Measurements from ENCODE around the gene VCAN.

DNA sequence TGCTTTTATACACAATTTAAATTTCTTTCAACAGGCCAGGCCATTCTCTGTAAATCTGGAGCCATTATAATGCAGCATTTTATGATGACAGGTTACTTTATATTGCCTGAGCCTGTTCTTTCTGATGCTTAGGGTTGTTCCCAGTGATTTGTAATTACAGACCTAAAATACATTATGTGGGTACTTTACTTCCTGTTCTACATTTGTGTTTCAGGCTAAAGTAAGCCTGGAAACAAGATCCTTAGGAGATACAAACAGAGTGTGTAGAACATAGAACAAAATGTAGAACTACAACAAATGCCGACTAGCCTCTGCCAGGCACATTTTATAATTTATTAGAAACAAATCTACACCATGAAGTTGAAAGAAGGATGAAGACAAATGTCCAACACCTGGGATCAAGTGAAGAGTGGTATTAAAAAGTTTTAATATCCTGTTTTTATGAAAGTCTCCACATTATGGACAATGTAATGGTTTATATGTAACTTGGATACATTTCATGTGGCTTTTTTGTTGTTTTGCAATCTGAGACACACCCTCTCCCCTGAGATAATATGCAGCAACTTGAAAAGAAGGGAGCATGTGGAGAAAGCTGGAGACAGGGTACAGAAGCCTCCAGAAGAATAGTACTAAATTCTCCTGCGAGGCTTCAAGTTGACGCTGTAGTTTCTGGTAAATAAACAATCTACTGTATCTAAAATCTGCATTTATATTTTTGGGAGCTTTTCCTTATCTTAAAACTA, 46.9 kb downstream of the VCAN start:
- TF ChIP-seq ZNF274 (IDR thresholded peaks at IDR 0.05; ENCODE audit: low read depth, low read length), result no peak
- TF ChIP-seq SUZ12 (IDR thresholded peaks at IDR 0.05; ENCODE audit: extremely low read depth, insufficient read depth, insufficient read length), result no peak
- TF ChIP-seq YY1 (IDR thresholded peaks at IDR 0.05; ENCODE audit: insufficient read depth, insufficient read length), result no peak
